ENCODE data around the gene GAS1.

GAS1 gene

DNA sequence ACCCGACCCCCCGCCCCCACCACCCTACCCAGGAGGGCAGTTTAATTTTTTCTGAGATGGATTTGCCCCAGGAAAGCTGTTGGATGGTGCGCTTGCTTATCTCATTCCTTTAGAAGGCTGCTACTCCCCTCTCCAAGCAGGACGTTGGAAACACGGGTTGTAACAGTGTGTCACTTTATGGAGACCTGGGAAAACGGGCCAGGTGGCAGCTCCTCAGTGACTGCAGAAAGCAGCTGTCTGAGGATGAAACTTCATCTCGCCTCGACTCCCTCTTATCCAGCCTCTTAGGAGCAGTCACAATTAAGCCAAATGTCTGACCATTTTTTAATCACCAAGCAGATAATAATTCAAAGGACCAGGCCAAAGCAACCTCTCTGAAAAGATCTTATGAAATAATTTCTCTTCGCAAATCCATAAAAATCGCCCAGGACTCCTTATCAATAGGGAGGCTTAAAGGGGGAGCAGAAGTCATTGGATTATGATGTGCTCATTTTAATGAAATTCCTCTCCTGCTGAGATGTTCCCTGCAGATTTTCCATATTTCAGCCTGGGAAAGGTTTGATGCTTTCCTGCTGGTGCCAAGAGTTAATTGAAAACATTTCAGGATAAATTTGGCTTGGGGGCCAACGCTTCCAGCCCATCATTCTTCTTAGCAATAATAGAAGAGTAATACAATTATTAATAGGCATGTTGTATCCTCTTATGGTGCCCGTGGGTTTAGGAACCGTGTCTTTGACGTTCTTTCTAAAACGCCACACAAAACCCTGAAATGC is 26.0 kb downstream of the GAS1 start:
- no peak for DNase-seq

DNA sequence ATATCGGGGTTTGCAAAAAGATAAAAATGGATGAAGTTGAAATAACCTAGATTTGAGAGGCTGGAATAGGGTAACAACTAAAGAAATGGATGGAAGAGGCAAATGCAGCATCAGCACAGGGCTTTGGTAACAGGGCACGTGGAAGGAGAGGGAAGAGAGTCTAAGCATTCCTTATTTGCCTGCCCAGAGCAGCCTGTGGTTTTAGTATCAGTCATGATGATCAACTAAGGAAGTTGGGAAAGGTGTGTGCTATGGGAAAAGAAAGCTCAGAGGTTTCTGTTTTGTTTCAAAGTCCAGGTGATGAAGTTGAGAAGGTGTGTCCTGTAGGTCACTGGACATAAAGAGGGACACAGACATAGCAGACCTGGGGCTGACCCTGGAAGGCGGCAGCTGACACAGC is 28.8 kb downstream of the GAS1 start:
- DNase-seq, result no peak

- DNase-seq, result no peak
Observed at GRCh38 chr9:86912210-86912609, 35.1 kb downstream of the GAS1 start.

DNA sequence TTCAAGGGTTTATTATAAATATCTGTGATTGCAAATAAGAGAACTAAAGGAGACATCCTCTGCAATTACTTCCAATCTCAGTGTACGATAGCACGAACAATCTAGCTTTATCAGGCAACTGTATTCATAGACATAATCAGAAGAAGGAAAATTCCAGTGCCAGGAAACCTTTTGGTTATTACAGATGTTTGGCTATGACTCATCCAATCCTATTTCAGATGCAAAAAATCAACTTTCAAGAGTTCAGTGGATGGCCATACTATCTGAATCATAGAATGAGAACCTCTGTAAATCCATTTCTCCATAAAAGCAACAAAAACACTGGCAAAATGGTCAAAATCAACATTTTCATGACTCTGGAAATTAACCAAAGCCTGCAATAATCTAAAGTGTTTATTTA is 37.9 kb downstream of the GAS1 start:
- no peak for DNase-seq

- DNase-seq, result no peak
Observed at GRCh38 chr9:86908261-86908660, 39.0 kb downstream of the GAS1 start.

GRCh38 chr9:86907346-86907745 is 40.0 kb downstream of the GAS1 start:
- DNase-seq, result no peak

DNA sequence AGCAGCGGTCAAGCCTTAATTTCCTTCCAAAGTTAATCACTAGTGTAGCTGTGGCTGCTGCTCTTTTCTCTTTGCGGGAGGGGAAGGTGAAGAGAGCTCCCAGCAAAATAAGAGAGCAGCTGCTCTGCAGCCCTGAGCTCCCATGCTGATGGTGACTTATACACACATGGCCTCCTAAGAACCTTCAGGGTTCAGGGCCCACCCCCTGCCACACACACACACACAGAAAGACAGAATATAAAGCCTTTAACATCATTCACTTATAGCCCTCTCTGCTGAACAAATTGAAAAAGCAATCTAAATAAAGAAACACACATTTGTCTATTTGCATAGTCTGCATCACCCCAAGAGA is 43.6 kb downstream of the GAS1 start:
- no peak for DNase-seq

- DNase-seq, result no peak
Observed at GRCh38 chr9:86902991-86903733, 44.1 kb downstream of the GAS1 start.

- no peak for DNase-seq
Observed at GRCh38 chr9:86902586-86902985, 44.7 kb downstream of the GAS1 start.

DNA sequence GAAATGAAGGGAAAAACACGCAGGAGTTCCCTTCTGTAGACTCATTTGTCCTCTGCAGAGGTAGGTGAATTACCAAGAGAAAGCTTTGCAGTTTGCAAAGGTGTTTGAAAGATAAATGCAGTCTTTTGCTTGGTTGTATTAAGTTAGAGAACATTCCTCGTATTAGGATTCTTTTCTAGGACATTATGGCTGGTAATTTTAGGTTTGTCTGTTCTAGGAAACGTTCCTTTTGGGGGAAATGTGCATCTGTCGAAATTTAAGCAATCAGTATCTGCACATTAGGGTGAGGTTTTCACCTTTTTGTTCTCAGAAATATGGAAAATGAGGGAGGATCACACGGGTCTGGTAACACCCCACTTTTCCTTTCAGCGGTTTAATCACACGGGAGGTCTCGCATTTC is 45.1 kb downstream of the GAS1 start:
- DNase-seq, result no peak

GRCh38 chr9:86901511-86901910 is 45.8 kb downstream of the GAS1 start:
- no peak for DNase-seq
